ENCODE measurements around the gene SLC5A1. TPM values are rescaled to one million over a fixed set of nuclear protein-coding genes. Genes with fewer than 3 reads are reported as not detected.
A peak's percentile ranks its signal among the peaks of the same experiment; 100 is the strongest.
"Not testable (repeated sequence)": the region's sequence is repeated elsewhere in the genome, so short reads cannot be mapped to it uniquely, and the experiment has no call there.

Gene SLC5A1
- total RNA-seq, 1 donor from 2014 or later: not detected

DNA sequence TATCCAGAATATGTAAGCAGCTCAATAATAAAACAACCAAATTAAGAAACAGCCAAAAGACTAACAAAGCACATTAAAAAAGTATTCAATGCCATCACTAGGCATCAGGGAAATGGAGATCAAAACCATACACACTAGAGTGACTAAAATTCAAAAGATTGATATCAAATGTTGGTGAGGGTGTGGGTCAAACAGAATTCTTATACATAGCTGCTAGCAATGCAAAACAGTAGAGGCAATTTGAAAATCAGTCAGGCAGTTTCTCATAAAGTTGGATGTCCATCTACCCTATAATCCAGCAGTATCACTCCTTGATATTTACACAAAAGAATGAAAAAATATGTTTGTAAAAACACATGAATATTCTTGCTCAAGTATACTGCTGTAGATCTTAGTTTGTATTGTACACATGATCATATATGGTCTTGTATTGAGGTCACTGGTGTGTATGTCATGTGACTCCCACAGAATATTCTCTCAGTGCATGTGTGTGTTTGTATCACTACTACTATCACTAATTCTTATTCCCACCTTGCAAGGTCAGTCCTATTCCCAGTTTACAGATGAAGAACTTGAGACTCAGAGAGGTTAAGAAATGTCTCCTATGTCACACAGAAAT, 54.9 kb downstream of the SLC5A1 start:
- DNase-seq: no peak

DNA sequence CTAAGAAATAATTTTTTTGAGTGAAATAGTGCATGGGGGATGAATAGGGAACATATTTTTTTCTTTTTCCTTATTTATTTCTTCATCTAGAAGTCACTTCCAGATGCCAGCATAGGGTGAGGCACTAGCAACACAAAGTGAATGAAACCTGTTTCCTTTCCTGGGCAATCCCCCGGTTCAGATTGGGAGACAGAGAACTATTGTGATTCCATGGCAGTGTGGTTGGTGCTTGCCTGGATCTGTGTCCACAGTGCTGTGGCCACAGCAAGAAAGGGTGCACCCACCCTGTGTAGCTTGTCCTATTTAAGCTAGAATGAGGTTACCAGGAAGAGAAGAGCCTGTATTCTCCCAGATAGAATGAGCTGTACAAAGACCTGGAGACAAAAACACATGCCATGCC, 57.6 kb downstream of the SLC5A1 start:
- no peak for DNase-seq

DNA sequence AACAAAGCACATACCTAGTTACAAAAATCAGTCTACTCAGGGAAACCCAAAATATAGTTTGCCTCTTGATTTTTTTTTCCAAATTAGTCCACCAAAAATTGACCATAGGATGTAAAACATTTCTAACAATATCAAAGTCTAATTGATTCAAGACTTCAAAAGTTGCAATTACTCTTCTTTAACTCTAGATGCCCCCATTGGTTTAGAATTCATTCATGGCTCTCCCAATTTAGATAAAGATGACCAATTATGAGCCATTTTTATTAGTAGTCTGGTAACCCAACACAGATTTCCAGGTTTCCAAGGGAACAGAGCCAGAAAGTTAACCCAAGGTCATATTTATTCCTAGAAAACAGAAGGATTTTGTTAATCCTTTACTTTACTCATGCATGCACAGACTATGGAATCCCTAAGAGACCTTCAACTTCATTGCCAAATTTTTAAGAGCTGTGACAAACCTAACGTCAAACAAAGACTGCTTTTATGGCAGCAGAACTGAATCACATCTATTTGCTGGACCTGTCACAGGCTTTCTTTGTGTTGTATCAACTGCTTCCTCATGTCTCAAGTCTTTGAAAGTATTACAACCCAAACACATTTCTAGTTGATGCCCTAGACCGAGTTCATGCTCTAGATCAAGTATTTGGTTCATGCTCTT, 60.7 kb downstream of the SLC5A1 start:
- no peak for DNase-seq

DNA sequence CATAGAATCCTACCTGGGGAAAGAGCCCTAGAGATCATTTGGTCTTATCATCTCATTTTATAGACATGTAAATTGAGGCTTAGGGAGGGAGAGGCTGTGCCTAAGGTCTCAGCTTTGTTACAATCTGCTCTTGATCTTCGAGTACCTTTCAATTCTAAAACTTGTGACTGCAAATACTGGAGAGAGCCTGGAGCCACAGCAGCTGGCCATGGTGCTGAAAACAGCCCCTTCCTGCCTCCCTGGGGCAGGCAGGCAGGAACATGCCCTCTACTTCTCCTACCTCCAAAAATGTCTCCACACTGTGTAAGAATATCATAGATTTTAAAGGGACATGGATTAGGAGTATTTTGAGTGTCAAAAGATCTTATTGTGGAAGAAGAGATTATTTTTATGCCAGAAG, 63.9 kb downstream of the SLC5A1 start:
- DNase-seq: no peak

DNA sequence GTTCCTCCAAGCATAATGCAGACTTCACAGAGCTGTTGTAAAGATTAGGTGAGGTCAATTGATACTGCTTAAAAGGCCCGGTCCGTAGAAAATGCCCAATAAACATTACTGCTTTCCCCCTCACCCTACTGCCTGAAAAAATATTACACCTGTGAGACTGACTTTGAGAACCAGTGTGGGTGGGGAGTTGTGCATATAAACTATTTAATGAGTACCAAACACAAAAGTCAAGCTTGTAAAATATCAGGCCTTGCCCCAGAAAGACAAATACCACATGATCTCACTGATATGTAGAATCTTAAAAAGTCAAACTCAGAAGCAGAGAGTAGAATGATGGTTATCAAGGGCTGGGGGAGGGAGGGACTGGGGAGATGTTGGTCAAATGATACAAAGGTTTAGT, 69.3 kb downstream of the SLC5A1 start:
- DNase-seq: no peak

DNA sequence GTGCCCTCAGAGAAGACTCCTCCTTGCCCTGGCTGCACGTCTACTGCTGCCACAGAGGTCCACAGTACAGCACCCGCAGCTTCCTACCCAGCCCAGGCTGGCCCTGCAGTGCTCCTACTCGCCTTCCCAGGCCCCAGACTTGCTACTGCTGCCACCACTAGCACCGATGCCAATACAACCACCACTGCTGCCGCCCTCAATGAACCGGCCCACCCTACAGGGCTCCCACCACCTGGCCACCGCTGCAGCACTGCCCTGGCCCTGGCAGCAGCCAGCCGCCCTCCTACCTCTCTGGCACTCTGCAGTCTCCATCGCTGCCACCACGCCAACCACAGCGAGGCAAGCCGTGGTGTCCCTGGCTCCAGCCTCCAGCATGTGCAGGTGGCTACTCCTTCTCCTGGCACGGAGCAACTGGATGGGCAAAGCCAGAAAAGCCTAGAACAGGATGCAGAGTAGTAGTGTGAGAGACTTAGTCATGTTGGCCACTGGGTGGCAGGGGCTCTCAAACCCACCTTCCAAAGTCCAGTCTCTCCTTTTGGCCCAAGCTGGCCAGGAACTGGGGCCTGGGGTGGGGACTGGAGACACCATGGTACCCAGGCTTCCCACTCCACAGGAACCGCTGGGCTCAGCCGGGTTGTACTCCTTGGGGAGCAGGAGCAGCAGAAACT, 76.6 kb downstream of the SLC5A1 start:
- no peak for DNase-seq

DNA sequence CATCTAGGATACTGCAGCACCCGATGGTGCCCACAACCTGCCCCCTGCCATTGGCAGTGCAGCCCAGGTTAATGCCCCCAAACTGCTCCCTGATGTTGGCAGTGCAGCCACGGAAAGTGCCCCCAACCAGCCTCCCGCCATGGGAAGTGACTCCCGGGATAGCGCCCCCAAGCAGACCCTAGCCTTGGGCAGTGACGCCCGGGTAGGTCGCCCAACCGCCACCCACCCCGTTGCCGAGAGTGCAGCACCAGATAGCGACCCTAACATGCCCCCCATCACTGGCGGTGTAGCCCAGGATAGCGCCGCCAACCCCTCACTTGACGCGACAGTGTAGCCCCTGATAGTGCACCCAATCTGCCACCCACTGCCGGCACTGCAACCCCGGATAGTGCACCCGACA, 77.5 kb downstream of the SLC5A1 start:
- no peak for DNase-seq

DNA sequence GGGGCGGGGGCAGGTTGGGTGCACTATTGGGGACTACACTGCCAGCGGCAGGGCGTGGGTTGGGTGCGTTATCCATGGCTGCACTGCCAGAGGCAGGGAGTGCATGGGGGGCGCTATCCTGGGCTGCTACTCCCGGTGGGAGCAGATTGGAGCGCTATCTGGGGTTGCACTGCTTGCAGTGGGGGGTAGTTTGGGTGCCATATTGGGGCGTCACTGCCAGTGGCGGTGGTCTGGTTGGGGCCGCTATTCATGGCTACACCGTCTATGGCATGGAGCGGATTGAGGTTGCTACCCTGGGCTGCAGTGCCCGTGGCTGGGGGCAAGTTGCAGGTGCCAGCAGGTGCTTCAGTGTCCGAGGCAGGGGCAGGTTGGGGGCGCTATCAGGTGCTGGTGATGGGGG, 79.8 kb downstream of the SLC5A1 start:
- DNase-seq: no peak

DNA sequence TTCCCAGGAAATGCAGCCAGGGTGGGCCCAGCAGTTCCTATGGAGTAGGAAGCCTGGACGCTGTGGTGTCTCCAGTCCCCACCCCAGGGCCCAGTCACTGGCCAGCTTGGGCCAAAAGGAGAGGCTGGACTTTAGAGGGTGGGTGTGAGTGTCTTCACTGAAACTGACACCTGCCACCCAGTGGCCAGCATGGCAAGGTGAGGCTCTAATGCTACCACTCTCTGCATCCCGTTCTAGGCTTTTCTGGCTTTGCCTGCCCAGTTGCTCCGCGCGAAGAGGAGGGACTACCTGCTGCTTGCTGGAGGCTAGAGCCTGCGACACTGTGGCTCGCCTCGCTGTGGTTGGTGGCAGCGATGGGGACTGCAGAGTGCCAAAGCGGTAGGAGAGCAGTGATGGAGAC, 80.6 kb downstream of the SLC5A1 start:
- no peak for DNase-seq

DNA sequence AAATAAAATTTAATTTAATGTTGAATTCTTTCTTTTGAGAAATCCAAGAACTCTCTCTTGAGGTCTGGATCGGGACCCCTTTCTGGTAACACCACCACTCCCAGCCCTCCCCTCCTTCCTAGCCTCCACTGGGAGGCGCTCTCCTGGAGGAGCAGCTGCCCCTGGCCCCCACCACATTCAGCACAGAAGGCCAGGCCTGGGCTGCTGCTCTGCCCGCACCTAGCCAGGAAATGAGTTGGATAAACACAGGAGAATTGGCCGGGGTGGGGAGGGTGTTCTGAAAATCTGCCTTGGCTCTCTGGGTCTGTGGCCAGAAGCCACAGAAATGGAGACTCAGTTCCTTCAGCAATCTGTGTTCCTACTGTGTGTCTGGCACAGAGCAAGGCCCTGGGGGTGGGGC, 84.8 kb downstream of the SLC5A1 start:
- DNase-seq: no peak

DNA sequence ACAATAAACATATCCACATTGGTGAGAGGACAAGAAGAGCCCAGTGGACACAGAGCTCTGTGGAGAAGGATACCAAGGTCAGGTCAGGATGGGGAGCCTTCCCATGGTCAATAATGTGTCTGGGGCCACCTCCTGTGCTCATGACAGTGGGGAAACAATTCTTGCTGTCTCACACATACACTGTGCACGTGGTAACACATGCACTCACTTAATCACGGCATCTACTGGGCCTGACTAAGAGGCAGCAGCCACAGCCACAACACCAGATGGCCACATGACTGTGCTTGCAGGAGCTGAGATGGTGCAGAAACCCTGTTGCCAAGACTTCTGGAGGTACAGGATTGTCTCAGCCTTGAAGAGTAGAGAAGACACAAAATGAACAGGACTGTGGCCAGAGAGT, 87.4 kb downstream of the SLC5A1 start:
- no peak for DNase-seq

DNA sequence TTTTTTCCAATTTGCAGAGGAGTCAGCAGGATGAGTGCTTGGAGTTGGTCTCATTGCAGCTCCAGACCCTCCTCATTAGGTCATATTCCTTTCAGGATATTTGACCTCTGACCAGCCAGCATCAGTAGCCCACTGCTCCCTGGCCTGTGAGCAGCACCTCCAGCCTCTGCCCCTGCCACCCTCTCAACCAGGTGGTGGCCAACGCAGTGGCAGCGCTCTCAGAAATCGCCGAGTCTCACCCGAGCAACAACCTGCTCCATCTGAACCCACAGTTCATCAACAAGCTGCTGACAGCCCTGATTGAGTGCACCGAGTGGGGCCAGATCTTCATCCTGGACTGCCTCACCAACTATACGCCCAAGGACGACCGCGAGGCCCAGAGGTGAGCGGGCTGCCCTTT, 89.1 kb downstream of the SLC5A1 start:
- no peak for DNase-seq

DNA sequence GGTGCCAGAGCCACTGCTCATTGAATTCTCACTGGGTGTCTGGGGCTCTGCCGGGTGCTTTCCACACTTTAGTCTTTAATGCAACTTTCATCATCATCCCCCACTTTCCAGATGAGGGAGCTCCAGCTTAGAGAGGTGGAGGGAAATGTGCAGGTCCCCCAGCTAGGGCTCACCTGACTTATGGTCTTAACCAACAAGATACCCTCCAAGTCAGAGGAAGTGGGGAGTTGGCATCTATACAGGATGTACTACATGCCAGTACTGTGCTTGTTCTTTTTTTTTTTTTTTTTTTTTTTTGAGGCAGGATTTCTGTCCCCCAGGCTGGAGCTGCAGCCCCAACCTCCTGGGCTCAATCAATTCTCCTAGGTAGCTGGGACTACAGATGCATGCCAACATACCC, 89.7 kb downstream of the SLC5A1 start:
- DNase-seq: no peak

DNA sequence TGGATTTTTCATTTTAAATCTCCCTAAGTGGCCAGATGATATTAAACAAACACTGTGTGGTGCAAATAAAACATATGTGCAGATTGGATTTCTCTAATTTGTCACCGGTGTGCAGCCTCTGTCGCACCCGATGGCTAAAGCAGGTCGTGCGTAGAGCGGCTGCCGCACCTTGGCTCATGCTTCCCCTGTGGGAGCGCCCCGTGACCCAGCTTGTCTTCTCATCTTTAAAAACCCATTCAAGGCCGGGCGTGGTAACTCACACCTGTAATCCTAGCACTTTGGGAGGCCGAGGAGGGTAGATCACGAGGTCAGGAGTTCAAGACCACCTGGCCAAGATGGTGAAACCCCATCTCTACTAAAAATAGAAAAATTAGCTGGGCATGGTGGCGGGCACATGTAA, 91.7 kb downstream of the SLC5A1 start:
- not testable (repeated sequence) for DNase-seq

DNA sequence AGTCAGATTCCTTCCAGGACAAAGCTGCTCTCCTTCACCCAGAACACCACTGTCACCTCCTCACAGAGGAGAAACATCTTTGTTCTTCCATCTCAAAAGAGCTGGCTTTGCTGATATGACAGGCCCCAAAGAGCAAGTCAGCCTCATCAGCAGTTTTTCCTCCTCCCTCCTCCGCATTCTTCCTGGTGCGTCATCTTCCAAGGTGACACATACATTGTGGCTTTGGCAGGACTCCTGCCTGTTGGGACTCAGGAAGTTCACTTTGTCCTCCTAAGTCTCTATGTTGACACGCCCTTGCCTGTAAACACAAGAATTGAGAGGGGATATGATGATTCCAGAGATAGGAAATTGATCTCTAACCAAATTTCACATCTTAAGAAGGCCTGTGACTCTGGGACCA, 92.9 kb downstream of the SLC5A1 start:
- DNase-seq: peak; percentile 15

DNA sequence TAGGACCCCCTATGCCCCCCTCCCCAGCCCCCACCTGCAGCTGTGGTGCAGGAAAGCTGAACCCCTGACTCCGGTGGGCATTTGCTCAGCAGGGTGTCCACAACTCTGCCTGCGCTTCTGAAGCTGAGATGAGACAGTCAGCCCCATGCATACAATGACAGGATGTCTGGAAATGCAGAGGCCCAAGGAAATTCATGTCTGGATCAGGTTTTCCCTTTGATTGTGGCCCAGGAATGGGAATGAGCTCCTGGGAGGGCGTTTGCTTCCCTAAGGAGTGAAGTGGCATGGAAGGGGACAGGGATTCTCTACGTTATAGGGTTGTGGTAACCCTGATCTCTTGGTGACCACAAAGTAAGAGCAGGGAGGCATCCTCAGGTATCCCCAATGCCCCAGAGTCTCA, 93.8 kb downstream of the SLC5A1 start:
- DNase-seq: not testable (repeated sequence)

DNA sequence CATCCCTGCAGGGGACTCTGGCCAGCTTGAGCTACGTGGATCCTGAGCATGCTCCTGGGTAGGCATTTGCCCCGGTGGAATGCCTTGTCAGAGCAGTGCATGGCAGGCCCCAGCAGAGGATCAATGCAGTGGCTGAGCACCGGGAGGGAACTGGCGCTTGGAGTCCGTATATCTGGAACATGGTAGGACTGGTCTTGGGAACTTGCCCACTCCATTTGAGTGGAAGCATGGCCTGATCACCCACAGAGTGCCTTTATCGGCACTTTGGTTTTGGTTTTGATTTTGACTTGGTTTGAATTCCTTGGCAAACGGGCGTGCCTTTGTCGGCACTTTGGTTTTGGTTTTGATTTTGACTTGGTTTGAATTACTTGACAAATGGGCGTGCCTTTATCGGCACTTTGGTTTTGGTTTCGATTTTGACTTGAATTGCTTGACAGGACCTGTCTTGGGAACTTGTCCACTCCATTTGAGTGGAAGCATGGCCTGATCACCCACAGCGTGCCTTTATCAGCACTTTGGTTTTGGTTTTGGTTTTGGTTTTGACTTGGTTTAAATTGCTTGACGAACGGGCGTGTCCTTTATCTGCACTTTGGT, 94.8 kb downstream of the SLC5A1 start:
- not testable (repeated sequence) for DNase-seq

DNA sequence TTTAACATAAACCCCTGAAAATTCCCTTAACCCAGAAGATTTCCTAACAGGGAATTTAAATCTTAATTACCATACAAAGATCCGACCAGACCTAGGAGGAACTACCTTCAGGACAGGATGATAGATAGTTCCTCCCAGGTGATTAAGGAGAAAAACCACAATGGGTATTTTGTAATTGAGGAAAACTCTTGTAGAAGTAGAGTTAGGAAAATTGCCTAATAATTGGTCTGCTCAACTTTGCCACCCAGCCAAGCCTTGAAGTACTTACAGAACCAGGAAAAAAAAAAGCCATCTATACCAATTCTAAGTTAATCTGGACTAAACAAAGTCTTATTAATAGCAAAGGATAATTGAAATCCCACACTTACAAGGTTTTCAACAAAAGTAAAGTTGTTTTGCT, 95.5 kb downstream of the SLC5A1 start:
- DNase-seq: not testable (repeated sequence)

DNA sequence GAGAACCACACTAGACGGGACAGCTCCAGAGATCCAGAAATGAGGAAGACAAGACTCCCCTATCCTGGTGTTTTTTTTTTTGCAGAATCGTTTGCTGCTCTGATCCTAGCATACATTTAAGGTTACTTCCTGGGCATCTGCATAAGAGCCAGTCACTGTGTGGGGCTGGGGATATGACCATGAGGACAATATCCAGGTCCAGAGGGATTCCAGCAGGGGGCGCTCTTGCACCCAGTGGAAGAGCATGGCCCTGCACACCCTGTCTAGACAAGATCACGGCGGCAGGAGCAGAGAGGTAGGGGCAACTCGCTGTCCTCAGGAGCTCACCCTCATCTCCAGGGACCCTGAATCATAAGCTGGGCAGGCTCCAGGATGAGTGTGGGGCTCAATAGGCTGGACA, 97.6 kb downstream of the SLC5A1 start:
- DNase-seq: not testable (repeated sequence)

DNA sequence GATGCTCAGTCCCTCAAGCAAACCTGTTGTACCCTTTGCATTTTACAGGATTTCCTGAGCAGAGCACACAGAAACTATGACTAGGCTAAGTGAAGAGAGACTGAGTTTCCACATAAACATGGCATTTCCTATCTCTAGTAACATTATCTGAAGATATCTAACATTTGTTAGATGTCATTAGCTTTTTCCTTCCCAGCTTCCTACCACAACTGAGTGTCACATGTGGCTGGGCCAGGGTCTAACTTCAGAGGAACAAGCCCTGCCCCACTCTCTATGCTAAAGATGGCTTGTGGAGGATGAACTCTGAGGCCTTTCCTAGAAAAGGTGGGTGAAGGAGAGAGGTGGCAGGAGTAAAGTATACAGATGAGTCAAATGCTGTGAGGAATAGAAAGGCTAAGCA, 99.5 kb downstream of the SLC5A1 start:
- no peak for DNase-seq

DNA sequence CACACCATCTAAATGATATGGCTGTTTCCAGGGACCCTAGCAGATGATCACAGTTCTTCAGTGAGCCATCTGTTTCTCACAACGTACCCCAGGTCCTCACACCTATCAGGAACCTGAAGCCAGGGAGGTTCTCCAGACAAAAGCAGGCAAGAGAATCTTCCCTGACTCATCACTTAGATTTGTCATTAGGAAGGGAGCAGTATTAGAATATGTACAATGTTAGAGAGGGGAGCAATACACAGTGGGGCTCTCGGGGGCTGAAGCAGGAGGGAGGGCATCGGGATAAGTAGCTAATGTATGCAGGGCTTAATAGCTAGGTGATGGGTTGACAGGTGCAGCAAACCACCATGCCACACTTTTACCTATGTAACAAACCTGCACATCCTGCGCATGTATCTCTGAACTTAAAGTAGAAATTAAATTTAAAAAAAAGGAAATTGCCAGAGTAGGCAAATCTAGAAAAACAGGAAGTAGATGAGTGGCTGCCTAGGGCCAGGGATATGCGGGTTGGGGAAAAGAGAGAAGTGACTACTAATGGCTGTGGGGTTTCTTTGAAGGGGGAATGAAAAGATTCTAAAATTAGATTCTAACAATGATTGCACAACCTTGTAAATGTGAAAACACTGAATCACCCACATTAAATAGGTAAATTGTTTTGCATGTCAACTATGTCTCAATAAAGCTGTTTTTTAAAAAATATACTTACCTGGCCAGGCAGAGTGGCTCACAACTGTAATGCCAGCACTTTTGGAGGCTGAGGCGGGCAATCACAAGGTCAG, 101.6 kb downstream of the SLC5A1 start:
- no peak for DNase-seq

DNA sequence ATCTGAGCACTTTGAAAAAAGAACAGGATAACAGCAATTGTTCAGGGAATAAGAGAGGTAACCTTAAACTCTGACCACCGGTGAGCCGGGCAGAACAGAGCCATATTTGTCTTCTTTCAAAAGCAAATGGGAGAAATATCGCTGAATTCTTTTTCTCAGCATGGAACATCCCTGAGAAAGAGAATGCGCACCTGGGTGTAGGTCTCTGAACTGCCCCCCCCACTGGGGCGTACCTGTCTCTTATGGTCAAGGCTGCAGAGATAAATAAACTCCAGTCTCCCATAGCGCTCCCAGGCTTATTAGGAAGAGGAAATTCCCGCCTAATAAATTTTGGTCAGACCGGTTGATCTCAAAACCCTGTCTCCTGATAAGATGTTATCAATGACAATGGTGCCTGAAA, 104.1 kb downstream of the SLC5A1 start:
- not testable (repeated sequence) for DNase-seq

DNA sequence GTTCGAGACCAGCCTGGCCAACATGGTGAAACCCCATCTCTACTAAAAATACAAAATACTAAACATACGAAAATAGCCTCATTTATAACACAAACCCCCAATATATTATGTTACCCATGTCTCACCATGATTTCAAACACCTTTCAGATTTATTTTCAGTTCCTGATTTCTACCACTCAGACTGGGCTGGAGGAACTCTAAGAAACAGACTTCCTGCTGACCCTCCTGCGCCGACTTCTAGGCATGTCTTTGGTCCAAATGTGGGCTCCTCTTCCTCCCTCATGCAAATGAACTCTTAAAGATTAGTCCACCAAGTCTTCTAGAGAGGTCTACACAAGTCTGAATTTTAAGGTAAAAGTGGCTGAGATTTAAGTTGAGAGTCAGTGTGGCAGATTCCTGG, 105.3 kb downstream of the SLC5A1 start:
- DNase-seq: not testable (repeated sequence)
